AG09319 (cell line): Measurements from ENCODE around the gene ANKRD6.

Experiments
- DNase-seq: peaks from one replicate; pipeline ENCODE4 v3.0.0-alpha.2; 2010; ENCODE audit warnings: low read depth; ENCODE audit errors: extremely low read depth
- TF ChIP-seq, protein P1 (sequence below): IDR thresholded peaks from 2 replicates; pipeline ENCODE4 v1.5.1; 2011; ENCODE audit warnings: low read depth, mild to moderate bottlenecking, inconsistent platforms, low read length, moderate library complexity

Gene ANKRD6

DNA sequence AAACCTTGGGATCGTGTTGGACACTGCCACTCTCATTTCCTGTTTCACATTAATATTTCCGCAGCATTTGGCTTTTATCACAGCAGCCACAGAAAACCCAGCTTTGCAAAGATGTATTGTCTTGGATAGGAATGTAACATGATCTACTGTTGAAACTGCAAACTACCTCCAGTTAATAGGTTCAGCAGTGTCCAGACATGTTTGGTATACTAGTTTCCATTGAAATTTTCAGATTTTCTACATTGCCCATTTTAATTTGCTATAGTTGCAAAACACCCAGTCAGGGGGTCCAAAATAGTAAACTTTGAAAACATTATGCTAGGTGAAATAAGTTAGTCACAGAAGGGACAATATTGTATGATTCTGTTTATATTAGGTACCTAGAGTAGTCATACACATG lies 3.3 kb downstream of the ANKRD6 start:
- TF ChIP-seq, protein P1, sequence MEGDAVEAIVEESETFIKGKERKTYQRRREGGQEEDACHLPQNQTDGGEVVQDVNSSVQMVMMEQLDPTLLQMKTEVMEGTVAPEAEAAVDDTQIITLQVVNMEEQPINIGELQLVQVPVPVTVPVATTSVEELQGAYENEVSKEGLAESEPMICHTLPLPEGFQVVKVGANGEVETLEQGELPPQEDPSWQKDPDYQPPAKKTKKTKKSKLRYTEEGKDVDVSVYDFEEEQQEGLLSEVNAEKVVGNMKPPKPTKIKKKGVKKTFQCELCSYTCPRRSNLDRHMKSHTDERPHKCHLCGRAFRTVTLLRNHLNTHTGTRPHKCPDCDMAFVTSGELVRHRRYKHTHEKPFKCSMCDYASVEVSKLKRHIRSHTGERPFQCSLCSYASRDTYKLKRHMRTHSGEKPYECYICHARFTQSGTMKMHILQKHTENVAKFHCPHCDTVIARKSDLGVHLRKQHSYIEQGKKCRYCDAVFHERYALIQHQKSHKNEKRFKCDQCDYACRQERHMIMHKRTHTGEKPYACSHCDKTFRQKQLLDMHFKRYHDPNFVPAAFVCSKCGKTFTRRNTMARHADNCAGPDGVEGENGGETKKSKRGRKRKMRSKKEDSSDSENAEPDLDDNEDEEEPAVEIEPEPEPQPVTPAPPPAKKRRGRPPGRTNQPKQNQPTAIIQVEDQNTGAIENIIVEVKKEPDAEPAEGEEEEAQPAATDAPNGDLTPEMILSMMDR, result no peak
- DNase-seq, result no peak

DNA sequence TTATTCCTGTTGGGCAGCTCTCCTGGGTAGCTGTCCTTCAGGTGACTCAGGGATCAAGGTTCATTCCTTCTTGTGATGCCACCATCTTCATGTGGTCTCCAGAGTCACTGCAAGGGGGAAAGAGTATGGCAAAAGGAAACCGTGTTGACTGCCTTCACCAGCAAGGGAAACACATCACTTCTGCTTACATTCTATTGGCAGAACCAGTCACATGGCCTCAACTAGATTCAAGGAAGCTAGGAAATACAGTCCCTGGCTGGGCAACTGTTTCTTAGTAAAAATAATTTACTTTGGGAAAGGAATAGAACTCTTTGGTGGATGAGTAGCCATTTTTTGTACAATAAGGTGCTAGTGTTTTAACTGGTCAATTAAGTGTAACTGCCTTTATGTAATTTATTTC lies 5.3 kb downstream of the ANKRD6 start:
- DNase-seq, result no peak
- TF ChIP-seq, protein P1, result no peak

DNA sequence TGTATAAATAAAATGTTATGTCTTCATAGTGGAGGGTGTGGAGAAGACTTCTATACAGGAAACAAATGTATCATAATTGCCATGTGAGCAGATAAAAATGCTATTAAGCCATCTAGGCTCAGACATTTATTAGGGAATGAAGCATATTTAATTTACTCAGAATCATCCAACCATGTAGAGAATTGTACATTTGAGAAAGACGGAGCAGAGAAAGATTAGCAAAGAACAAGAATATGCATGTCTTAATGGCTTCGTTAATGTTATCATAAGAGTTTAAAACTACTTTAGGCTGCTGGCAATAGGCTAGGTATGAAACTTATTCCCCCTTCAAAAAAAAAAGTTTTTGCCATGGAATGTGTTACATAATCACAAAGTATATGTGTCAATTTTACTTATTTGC lies 6.1 kb downstream of the ANKRD6 start:
- DNase-seq, result no peak
- TF ChIP-seq, protein P1, result no peak

DNA sequence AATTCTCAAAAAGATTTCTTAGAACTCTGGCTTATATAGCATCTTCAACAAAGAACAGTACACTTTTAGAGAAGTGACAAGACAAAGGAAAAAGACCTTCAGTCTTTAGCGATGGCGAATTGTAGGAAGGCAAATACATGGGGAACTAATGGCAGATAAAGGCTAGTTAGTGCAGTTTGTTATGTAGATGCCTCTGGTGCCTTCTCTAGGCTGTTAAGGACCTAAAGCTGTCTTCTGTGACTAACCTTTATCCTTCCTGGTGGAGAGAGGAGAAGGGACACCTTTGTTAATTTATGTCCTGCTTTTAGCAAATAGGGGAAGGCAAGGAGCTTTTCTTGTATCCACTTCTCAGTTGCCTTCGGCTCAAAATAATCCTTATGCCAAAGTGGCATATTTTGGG lies 7.2 kb downstream of the ANKRD6 start:
- TF ChIP-seq, protein P1, result no peak
- DNase-seq, result no peak

DNA sequence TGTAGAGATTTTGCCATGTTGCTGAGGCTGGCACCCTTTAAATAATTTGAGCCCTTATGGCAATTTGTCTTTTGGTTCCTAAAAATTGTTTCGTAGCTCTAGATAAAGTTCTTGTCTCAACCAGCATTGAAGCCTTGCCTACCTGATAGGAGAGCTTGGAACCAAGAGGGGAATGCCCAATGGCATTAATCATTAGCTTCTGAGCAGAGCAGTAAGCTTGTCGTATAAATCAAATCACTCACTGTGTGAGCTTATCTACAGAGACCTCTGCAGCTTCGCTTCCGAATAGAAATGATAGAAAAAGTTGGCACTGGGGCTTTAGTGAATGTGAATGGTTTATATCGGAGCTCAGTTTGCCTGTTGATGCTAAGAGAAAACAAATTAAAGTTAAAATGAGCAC lies 10.7 kb downstream of the ANKRD6 start:
- TF ChIP-seq, protein P1, result no peak
- DNase-seq, result no peak

DNA sequence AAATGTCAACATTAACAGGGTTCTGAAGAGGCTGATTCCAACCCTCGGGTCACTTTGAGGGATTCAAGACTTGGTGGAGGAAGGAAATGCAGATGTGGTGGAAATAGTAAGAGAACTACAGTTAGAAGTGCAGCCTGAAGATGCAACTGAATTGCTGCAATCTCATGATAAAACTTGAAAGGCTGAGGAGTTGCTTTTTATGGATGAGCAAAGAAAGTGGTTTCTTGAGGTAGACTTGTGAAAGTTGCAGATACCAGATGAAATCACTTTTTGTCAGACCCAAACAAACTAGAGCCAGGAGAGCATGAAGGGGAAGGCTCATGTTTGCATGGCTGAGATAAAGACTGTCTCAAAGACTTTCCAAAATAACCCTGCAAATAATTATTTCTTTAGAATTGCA lies 16.2 kb downstream of the ANKRD6 start:
- no peak for DNase-seq
- TF ChIP-seq, protein P1, result no peak

DNA sequence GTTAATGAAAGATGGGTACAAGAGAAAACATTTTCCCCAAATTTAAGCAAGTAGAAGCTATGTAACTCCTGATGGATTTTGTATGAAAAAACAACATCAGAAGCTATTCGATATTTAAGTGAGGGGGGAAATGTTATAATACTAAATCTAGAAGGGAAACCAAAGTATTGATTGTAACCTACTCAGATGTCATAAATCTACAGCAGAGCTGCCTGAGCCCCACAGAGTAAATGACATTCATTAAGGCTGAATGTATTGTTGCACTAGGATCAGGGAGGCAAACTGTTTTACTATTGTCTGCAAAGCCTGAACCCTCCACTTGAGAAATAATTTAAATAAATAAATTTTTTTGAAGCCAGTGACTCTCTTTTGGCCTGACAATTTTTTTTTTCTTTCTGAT lies 19.3 kb downstream of the ANKRD6 start:
- DNase-seq, result no peak
- TF ChIP-seq, protein P1, result no peak
